ENCODE data around the gene HAL.

DNA sequence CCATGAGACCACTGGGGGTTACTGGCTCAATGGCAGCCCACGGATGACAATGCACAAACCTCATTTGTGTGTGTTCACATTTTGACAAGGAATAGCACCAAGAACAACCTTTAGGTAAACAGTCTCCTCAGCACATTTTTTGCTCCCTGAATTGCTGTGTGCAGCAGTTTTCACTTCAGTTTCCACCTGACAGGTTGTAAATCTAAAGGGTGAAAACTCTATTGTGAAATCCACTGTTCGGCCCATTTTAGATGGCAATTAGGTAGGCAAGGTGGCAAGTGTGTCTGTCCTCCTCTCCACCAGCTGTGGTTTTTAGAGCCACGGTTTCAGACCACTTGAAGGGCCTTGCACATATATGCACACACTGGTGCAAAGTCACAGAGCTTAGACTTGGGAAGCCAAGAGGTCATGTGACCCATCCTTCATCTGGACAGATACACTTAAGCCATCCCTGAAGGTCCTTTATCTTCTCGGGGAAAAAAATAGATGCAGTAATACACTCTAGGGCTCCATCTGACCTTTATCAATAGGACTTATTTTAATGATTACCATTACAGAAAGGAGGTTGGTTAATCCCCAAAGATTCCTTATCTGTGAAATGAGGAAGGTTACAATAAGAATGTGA lies 23.2 kb downstream of the HAL start:
- TF ChIP-seq CC2D1A (CRISPR knock-in tag; IDR thresholded peaks at IDR 0.05) (no peak), ZNF263 (CRISPR knock-in tag; IDR thresholded peaks at IDR 0.05) (no peak), MEF2D (CRISPR knock-in tag; IDR thresholded peaks at IDR 0.05) (no peak)
